ENCODE measurements around the gene SEBOX. TPM values are rescaled to one million over a fixed set of nuclear protein-coding genes. Genes with fewer than 3 reads are reported as not detected.

SEBOX gene
- total RNA-seq, 1 donor, result not detected

DNA sequence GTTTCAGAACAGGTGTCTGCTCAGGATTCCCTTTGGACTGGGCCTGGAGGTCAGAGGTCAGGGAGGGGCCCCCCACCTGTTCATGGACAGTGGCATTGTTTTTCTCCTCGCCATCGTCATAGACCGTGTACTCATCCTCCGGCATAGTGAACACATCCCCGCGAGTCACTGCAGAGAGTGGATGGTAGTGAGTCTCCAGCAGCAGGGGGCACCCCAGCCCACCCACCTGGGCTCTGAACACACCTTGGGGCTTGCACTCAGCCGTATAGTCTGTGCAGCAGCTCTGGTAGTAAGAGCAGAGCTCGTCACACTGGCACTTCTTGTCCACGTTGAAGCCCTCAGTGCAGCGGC, 4.7 kb upstream of the SEBOX start:
- H3K36me3 ChIP-seq (ENCODE audit: insufficient read depth, low read length), result no peaks in the 10 kb centered on the region
- H3K4me3 ChIP-seq (ENCODE audit: insufficient read depth, low read length), result no peak overlapping the region

DNA sequence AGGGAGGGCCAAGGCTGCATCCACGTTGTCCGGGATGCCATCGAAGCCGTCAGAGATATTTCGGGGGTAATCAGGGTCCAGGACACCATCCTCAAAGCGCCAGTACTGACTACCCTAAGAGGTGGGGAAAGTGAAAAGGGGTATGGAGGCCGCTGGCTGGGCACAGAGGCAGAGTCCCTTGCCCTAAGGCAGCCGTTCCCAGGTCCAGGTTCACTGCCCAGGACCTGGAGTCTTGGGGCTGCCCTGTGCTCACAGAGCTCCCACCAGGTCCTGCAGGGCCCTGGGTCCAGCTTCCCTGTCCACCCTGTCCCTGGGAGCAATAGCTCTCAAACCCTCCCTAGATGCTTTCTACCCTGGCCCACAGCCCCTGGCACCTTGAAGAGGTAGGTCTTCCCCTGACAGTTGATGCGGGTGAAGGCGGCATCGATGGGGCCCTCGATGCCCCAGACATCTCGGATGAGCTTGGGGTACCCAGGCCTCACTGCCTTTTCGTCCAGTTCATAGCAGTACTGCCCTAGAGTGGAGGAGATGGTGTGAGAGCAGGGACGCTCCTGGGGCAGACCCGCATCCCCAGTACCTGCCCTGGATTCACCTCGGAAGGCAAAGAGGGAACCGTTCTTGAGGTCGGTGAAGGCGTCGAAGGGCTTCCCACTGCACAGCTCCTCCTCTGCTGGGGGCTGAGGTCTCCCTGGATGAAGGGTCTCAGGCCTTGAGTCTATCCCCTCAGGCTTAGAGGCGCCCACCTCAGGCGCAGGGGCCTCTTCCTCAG, 4.1 kb upstream of the SEBOX start:
- DNase-seq (ENCODE audit: insufficient read length, low spot score, missing footprints), result peak; percentile 73
- H3K79me2 ChIP-seq (ENCODE audit: insufficient read depth, low read length), result no peaks in the 10 kb centered on the region
- no peaks in the 10 kb centered on the region for H3K36me3 ChIP-seq (ENCODE audit: insufficient read depth, low read length)
- no peak overlapping the region for H2AFZ ChIP-seq (ENCODE audit: low read length)
- H3K4me1 ChIP-seq (ENCODE audit: insufficient read depth, low read length), result peaks cover 7% of the 10 kb centered on the region
- no peaks in the 10 kb centered on the region for H3K9me3 ChIP-seq (ENCODE audit: low read depth, low read length)
- no peak overlapping the region for H3K4me2 ChIP-seq (ENCODE audit: insufficient read depth, low read length)
- peaks cover 16% of the 10 kb centered on the region for H3K27me3 ChIP-seq (ENCODE audit: insufficient read depth, low read length)
- TF ChIP-seq CTCF (IDR thresholded peaks at IDR 0.05; ENCODE audit: extremely low read depth, low read depth, low read length), result no peak
- no peak overlapping the region for H3K4me3 ChIP-seq (ENCODE audit: insufficient read depth, low read length)
- no peak overlapping the region for H3K27ac ChIP-seq (ENCODE audit: low read depth, low read length)
- peaks cover 14% of the 10 kb centered on the region for H4K20me1 ChIP-seq (ENCODE audit: insufficient read depth, low read length)

More for the DNA sequence above, 4.7 kb upstream of the SEBOX start:
- H4K20me1 ChIP-seq (ENCODE audit: insufficient read depth, low read length), result peaks cover 14% of the 10 kb centered on the region
- H3K79me2 ChIP-seq (ENCODE audit: insufficient read depth, low read length), result no peaks in the 10 kb centered on the region
- H3K4me2 ChIP-seq (ENCODE audit: insufficient read depth, low read length), result no peak overlapping the region
- no peak for TF ChIP-seq CTCF (IDR thresholded peaks at IDR 0.05; ENCODE audit: extremely low read depth, low read depth, low read length)
- no peak overlapping the region for H3K27ac ChIP-seq (ENCODE audit: low read depth, low read length)
- peaks cover 7% of the 10 kb centered on the region for H3K4me1 ChIP-seq (ENCODE audit: insufficient read depth, low read length)
- DNase-seq (ENCODE audit: insufficient read length, low spot score, missing footprints), result peak; percentile 75
- H3K27me3 ChIP-seq (ENCODE audit: insufficient read depth, low read length), result peaks cover 16% of the 10 kb centered on the region
- no peaks in the 10 kb centered on the region for H3K9me3 ChIP-seq (ENCODE audit: low read depth, low read length)
- H2AFZ ChIP-seq (ENCODE audit: low read length), result no peak overlapping the region

GRCh38 chr17:28368306-28368831, 3.4 kb upstream of the SEBOX start:
- Histone ChIP-seq H3K27me3 (ENCODE audit: insufficient read depth, low read length) (peaks cover 13% of the 10 kb centered on the region), H3K36me3 (ENCODE audit: insufficient read depth, low read length) (peaks cover 2% of the 10 kb centered on the region), H3K4me2 (ENCODE audit: insufficient read depth, low read length) (no peak overlapping the region), H2AFZ (ENCODE audit: low read length) (no peak overlapping the region), H4K20me1 (ENCODE audit: insufficient read depth, low read length) (peaks cover 11% of the 10 kb centered on the region), H3K4me1 (ENCODE audit: insufficient read depth, low read length) (peaks cover 7% of the 10 kb centered on the region), H3K79me2 (ENCODE audit: insufficient read depth, low read length) (no peaks in the 10 kb centered on the region), H3K9me3 (ENCODE audit: low read depth, low read length) (no peaks in the 10 kb centered on the region), H3K27ac (ENCODE audit: low read depth, low read length) (no peak overlapping the region), H3K4me3 (ENCODE audit: insufficient read depth, low read length) (no peak overlapping the region)
- no peak for TF ChIP-seq CTCF (IDR thresholded peaks at IDR 0.05; ENCODE audit: extremely low read depth, low read depth, low read length)
- DNase-seq (ENCODE audit: insufficient read length, low spot score, missing footprints), result peak; percentile 57

GRCh38 chr17:28367641-28368305, 2.8 kb upstream of the SEBOX start:
- Histone ChIP-seq H3K4me1 (ENCODE audit: insufficient read depth, low read length) (peaks cover 7% of the 10 kb centered on the region), H3K27me3 (ENCODE audit: insufficient read depth, low read length) (peaks cover 7% of the 10 kb centered on the region), H3K9me3 (ENCODE audit: low read depth, low read length) (no peaks in the 10 kb centered on the region), H3K4me3 (ENCODE audit: insufficient read depth, low read length) (no peak overlapping the region), H4K20me1 (ENCODE audit: insufficient read depth, low read length) (peaks cover 5% of the 10 kb centered on the region), H3K27ac (ENCODE audit: low read depth, low read length) (no peak overlapping the region), H2AFZ (ENCODE audit: low read length) (no peak overlapping the region), H3K36me3 (ENCODE audit: insufficient read depth, low read length) (peaks cover 8% of the 10 kb centered on the region), H3K79me2 (ENCODE audit: insufficient read depth, low read length) (no peaks in the 10 kb centered on the region), H3K4me2 (ENCODE audit: insufficient read depth, low read length) (no peak overlapping the region)
- DNase-seq (ENCODE audit: insufficient read length, low spot score, missing footprints), result peak; percentile 59
- no peak for TF ChIP-seq CTCF (IDR thresholded peaks at IDR 0.05; ENCODE audit: extremely low read depth, low read depth, low read length)

Data from osteoblast (primary cell).